Measurements from ENCODE around the gene ERC2.

ERC2 gene

DNA sequence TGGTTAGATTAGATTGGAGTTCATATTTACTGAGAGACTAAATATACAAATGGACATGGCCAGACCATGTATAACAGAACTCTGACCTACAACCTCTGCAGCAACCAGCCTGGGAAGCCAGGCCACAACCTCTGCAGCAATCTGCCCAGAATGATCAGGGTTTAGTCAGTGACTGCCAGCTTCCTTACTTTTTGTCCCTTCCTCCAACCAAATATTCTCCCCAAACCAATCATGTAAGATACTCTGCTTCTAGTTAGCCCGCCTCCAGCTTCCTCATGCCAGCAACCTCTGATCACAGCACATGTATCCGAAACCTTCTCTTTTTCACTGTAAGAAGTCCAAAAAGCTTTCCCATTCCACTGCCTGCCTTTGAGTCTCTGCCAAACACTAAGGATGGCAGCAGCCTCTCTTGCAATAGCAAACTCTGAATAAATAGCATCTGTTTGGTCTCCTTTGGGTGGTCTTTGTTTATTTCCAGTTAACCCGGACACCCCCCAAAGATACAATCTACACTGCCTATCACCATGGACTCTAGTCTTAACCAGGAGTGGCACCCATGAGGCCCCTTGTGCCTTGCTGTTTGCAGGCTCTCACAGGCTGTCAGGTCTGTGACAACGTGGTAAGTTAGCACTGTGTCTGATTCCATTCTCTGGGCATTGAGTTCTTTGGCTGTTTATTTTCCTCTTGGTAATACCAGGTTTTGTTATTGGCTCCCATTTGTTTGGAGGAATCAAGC, 102.2 kb downstream of the ERC2 start:
- no peak for DNase-seq

GRCh38 chr3:56364665-56365064, 103.6 kb downstream of the ERC2 start:
- no peak for DNase-seq

- no peak for DNase-seq
Observed at GRCh38 chr3:56363720-56364119, 104.5 kb downstream of the ERC2 start.

GRCh38 chr3:56361731-56362130, 106.5 kb downstream of the ERC2 start:
- DNase-seq: no peak

DNA sequence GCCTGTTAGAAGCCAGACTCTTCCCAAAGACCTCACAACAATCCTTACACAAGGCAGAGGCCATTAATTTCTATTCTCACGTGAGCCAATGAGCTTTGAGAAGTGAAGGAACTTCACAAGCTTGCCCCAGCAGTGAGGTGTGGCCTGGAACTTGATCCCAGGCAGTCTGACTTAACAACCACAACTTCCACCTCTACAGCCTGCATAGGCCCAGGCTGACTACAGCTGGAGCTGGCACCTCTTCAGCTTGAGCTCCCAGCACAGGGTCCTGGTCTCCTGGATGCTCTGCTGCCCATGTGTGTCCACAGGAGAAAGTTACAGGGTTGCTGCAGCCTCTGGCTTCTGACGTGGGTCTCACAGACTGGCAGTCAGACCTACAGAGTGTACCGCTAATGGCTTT, 111.0 kb downstream of the ERC2 start:
- no peak for DNase-seq

DNA sequence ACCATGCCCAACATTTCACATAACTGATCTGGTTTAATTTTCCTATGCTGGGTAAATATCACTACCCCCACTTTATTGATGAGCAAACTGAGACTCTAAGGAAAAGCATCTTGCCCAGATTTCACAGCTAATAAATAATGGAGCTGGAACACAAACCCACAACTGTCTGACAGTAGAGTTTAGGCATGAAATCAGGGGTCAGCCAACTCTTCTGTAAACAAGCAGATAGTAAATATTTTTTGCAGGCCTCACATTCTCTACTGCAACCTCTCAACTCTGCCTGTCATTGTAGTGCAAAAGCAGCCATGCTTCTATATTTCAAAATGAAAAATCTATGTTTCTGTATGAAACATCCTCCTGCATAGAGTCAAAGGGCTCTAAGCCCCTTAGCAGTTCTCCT, 111.5 kb downstream of the ERC2 start:
- DNase-seq: no peak

- no peak for DNase-seq
Observed at GRCh38 chr3:56355570-56356185, 112.6 kb downstream of the ERC2 start.

GRCh38 chr3:56351537-56351936, 116.7 kb downstream of the ERC2 start:
- DNase-seq: no peak

GRCh38 chr3:56347219-56347871, 120.9 kb downstream of the ERC2 start:
- DNase-seq: no peak

DNA sequence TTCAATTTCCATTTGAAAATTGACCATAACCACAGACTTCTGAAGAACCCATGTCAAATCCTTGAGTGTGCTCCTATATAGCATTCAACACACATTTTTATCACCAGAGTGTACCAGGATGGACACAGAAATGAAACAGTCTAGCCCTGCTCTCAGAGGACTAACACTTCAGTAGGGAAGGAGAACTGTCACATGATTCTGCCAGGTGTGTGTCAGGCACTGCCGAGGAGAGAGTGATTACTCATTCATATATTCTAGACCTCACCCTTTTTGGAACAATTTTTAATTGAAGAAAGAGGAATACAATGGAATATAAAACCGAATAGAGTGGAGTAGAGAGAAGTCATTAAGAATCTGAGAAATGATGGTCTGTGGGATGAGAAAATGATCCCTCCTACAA, 125.8 kb downstream of the ERC2 start:
- DNase-seq: no peak

DNA sequence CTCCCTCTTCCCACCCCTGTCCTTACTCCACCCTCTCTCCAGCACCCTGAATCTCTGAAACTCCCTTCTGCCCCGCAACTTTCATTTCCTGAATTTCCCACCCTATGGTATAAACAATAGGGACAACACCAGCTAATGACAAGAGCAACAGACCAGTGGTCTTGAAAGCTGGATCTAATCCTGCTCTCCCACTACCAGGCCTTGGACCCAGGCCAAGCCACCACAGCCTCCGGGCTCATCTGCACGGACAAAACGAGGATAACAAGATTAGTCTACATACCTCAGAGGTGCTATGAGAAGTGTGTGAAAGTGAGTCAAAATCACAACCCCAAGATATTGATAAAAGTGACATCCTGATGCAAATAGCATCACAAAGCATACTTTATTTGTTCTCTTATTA, 128.6 kb downstream of the ERC2 start:
- no peak for DNase-seq

GRCh38 chr3:56339244-56339643, 129.0 kb downstream of the ERC2 start:
- DNase-seq: no peak

GRCh38 chr3:56336023-56336422, 132.2 kb downstream of the ERC2 start:
- DNase-seq: no peak

DNA sequence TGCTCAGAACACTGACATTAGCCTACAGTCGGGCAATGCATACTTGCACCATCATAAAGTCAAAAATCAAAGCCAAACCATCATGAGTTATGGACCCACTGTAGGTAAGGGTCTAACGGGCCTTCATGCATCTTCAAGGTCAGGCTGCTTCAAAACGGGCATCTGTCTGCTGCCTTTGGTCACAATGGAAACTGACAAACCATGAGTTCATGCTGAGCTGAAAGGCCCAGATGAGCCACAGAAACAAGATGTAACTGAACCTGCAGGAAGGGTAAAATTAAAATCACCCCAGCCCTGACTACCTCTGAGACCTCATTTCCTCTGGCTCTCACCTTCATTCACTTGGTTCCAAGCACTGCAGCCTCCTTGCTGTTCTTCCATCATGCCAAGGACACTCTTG, 143.8 kb downstream of the ERC2 start:
- DNase-seq: no peak

- no peak for DNase-seq
Observed at GRCh38 chr3:56323986-56324420, 144.3 kb downstream of the ERC2 start.

DNA sequence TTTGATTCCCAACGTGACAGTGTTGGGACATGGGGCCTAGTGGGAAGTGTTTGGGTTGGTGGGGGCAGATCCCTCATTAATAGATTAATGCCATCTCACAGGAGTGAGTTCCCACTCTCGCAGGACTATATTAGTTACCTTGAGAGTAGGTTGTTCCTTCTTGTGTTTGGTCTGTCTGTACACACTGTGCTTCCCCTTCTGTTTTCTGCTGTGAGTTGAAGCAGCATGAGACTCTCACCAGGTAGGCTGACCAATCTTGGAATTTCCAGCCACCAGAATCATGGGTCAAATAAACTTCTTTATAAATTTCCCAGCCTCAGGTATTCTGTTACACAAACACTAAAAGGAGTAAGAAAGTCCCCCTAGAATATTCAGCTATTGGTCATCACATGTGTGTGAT, 145.4 kb downstream of the ERC2 start:
- DNase-seq: no peak

DNA sequence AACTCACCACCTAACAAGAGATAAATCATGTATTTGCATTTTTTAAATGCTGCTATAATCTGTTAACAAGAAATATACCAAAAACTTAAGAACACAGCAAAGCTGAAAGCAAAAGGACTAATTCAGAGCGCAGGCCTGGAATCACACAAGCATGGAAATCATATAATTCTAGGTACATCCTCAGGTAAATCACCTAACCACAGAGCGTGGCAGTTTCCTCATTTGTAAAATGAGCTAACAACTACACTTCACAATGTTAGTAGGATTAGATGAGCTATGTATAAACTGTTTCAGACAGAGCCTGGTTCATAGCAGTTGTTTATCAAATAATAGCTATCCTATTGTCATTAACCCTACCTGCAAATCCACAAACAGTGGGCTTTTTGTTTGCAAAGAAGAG, 146.4 kb downstream of the ERC2 start:
- DNase-seq: no peak

- DNase-seq: no peak
Observed at GRCh38 chr3:56321383-56321782, 146.9 kb downstream of the ERC2 start.

GRCh38 chr3:56320883-56321282, 147.4 kb downstream of the ERC2 start:
- no peak for DNase-seq

DNA sequence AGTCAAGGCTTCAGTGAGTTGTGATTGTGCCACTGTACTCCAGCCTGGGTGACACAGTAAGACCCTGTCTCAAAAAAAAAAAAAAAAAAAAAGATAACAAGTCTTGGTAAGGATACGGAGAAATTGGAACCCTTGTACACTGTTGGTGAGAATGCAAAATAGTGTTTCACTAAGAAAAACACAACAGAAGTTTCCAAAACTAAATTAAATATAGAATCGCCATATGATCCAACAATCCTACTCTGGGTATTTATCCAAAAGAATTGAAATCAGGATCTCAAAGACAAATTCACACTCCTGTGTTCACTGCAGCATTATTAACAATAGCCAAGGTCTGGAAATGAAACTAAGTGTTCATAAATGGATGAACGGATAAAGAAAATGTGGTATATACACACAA, 149.4 kb downstream of the ERC2 start:
- no peak for DNase-seq

- DNase-seq: no peak
Observed at GRCh38 chr3:56316944-56317343, 151.3 kb downstream of the ERC2 start.

- DNase-seq: no peak
Observed at GRCh38 chr3:56314842-56315241, 153.4 kb downstream of the ERC2 start.

DNA sequence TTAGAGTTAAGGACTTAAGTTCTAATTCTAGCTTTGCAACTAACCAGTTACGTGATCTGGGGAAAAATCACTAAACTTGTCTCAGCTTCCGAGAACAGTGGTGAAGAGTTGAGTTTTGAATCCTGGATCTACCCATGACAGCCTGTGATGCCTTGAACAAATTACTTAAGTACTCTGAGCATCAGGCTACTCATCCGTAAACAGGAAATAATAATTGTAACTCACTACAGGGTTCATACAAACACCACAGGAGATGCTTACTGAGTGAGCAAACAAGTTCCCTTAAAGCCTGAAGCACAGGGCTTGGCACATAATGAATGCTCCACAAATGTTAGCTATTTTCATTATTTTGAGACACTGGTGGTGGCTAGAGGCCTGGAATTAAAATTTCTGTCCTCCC, 158.8 kb downstream of the ERC2 start:
- no peak for DNase-seq

DNA sequence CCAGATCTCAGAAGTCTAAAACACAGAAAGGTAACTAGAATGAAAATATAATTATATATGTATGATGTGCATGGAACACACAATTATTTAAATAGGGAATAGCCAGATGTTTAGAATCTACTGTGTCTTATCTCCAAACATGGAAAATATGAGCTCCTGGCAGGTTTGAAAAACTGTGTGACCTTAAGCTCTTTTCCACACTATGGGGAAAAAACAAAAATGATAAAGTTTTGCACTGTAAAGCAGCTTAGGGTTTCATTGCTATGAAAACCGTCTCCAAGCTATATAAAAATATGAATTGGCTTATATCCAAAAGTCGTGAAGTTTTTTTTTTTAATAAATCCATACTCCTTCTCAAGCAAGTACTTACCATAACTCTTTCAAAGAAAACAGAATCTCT, 159.8 kb downstream of the ERC2 start:
- DNase-seq: no peak
